ENCODE measurements around the gene AIMP1.
A peak's percentile ranks its signal among the peaks of the same experiment; 100 is the strongest.
"Not testable (repeated sequence)": the region's sequence is repeated elsewhere in the genome, so short reads cannot be mapped to it uniquely, and the experiment has no call there.

AIMP1 gene

GRCh38 chr4:106353786-106354185 lies 37.4 kb downstream of the AIMP1 start:
- no peak for FAIRE-seq

GRCh38 chr4:106355193-106355592 lies 38.8 kb downstream of the AIMP1 start:
- FAIRE-seq: no peak

GRCh38 chr4:106358899-106359298 lies 42.5 kb downstream of the AIMP1 start:
- FAIRE-seq: no peak

- no peak for FAIRE-seq
Observed at GRCh38 chr4:106362086-106362825, 45.9 kb downstream of the AIMP1 start.

GRCh38 chr4:106364282-106364681 lies 47.9 kb downstream of the AIMP1 start:
- FAIRE-seq: no peak

GRCh38 chr4:106365613-106366012 lies 49.3 kb downstream of the AIMP1 start:
- no peak for FAIRE-seq

GRCh38 chr4:106366026-106366425 lies 49.7 kb downstream of the AIMP1 start:
- FAIRE-seq: no peak

- no peak for FAIRE-seq
Observed at GRCh38 chr4:106367072-106367471, 50.7 kb downstream of the AIMP1 start.

- no peak for FAIRE-seq
Observed at GRCh38 chr4:106368678-106369077, 52.3 kb downstream of the AIMP1 start, which contains the start of gene GIMD1. Gene GIMD1 (minus strand): TSS chr4:106368778. CDS start chr4:106367435, 1,343 bp downstream.

GRCh38 chr4:106369456-106370060 lies 53.2 kb downstream of the AIMP1 start:
- FAIRE-seq: peak; percentile 94

- FAIRE-seq: no peak
Observed at GRCh38 chr4:106370214-106370613, 53.9 kb downstream of the AIMP1 start.

- no peak for FAIRE-seq
Observed at GRCh38 chr4:106371161-106371560, 54.8 kb downstream of the AIMP1 start.

- FAIRE-seq: no peak
Observed at GRCh38 chr4:106373026-106373425, 56.7 kb downstream of the AIMP1 start.

- FAIRE-seq: no peak
Observed at GRCh38 chr4:106380179-106380578, 63.8 kb downstream of the AIMP1 start.

- FAIRE-seq: no peak
Observed at GRCh38 chr4:106384878-106385277, 68.5 kb downstream of the AIMP1 start.

- FAIRE-seq: no peak
Observed at GRCh38 chr4:106385853-106386393, 69.6 kb downstream of the AIMP1 start.

- FAIRE-seq: no peak
Observed at GRCh38 chr4:106395582-106395981, 79.2 kb downstream of the AIMP1 start.

- FAIRE-seq: not testable (repeated sequence)
Observed at GRCh38 chr4:106398898-106399297, 82.5 kb downstream of the AIMP1 start.
